SW 1271 (cell line): ENCODE measurements around the gene ATG101.

ENCODE experiments used
- DNase-seq, 2 experiments: peaks; one replicate each; lab custom pipeline; 2025; lab: John Stamatoyannopoulos, UW

ATG101 gene

GRCh38 chr12:52069327-52070184 is at the start of gene ATG101:
ATG101 (plus strand) TSS chr12:52069978; CDS start chr12:52073651, 3,673 bp downstream.
- DNase-seq, result peak; percentile 85 to 95

- peak in 1 of 2 experiments; percentile 36 for DNase-seq
These were observed 49.0 kb upstream of the ATG101 start for GRCh38 chr12:52020539-52021336.

GRCh38 chr12:52022841-52023181 is 47.0 kb upstream of the ATG101 start:
- peak in 1 of 2 experiments; percentile 41 for DNase-seq

- DNase-seq, result peak; percentile 41 to 74
These were observed 46.4 kb upstream of the ATG101 start for GRCh38 chr12:52023182-52023975.

GRCh38 chr12:52023976-52024688 is 45.6 kb upstream of the ATG101 start:
- no peak for DNase-seq

- no peak for DNase-seq
These were observed 44.9 kb upstream of the ATG101 start for GRCh38 chr12:52024845-52025230.

- no peak for DNase-seq
These were observed 43.5 kb upstream of the ATG101 start for GRCh38 chr12:52026263-52026662.

GRCh38 chr12:52027085-52027843 is 42.5 kb upstream of the ATG101 start:
- DNase-seq, result no peak

- DNase-seq, result peak in 1 of 2 experiments; percentile 17
These were observed 40.1 kb upstream of the ATG101 start for GRCh38 chr12:52029685-52030084.

GRCh38 chr12:52032446-52032803 is 37.4 kb upstream of the ATG101 start:
- DNase-seq, result no peak

GRCh38 chr12:52032804-52033445 is 36.9 kb upstream of the ATG101 start:
- DNase-seq, result peak; percentile 68 to 83

- DNase-seq, result no peak
These were observed 36.2 kb upstream of the ATG101 start for GRCh38 chr12:52033446-52034140.

GRCh38 chr12:52035190-52035589 is 34.6 kb upstream of the ATG101 start:
- DNase-seq, result no peak

GRCh38 chr12:52035926-52036325 is 33.9 kb upstream of the ATG101 start:
- DNase-seq, result no peak

GRCh38 chr12:52036587-52037171 is 33.1 kb upstream of the ATG101 start:
- peak in 1 of 2 experiments; percentile 27 for DNase-seq

GRCh38 chr12:52037248-52037861 is 32.4 kb upstream of the ATG101 start:
- no peak for DNase-seq

GRCh38 chr12:52038447-52038846 is 31.3 kb upstream of the ATG101 start:
- DNase-seq, result no peak

- no peak for DNase-seq
These were observed 28.7 kb upstream of the ATG101 start for GRCh38 chr12:52041035-52041434.

- no peak for DNase-seq
These were observed 28.1 kb upstream of the ATG101 start for GRCh38 chr12:52041695-52042123.
